ENCODE results near the gene TP53I11. TPM values are rescaled to one million over a fixed set of nuclear protein-coding genes. Genes with fewer than 3 reads are reported as not detected.

TP53I11 gene
- total and polyA plus RNA-seq, 2 donors (not counting 1 experiment from before 2014, with no cell fraction given): 25.0 to 229 TPM

DNA sequence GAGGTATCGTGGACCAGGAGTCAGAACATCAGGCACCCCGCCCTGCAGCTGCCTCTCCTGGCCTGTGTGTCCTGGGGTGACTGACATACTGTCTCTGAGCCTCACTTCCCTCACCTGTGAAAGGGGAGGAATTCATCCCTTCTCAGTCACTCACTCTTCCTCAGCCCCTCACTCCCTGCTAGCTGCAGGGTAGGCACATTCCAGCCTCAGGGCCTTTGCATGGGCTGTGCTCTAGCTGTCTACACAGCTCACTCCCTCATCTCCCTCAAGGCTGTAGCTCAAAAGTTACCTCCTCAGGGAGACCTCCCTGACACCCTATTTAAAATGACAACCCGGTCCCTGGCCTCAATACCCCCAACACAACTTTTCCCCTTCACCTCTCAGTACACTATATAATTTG lies 2.5 kb downstream of the TP53I11 start:
- Mint-ChIP-seq H3K4me3 (peak overlapping the region; percentile 64), H3K9me3 (ENCODE audit: insufficient read depth) (no peaks in the 10 kb centered on the region), H3K27me3 (no peaks in the 10 kb centered on the region), H3K4me1 (peaks cover 78% of the 10 kb centered on the region), H3K27ac (peak overlapping the region; percentile 72)
- peaks cover 34% of the 10 kb centered on the region for H3K79me2 ChIP-seq (ENCODE audit: control insufficient read depth, insufficient read depth, low read length)
- ATAC-seq (ENCODE audit: low read depth): no peak
- POLR2A ChIA-PET: interaction anchor here (0.9 kb wide), 1 partner anchor 81 kb away, joined by 5 read pairs; no protein-coding TSS in a partner anchor
- H3K9ac ChIP-seq (ENCODE audit: low read length): no peak overlapping the region
- no peaks in the 10 kb centered on the region for H3K9me3 ChIP-seq (ENCODE audit: control extremely low read depth in 1 of 3, control insufficient read depth in 2 of 3, insufficient read depth in 1 of 3, low read length in 2 of 3)
- no peak overlapping the region for H3K27ac ChIP-seq (ENCODE audit: low read length in 2 of 2)
- H3K27me3 ChIP-seq (replicated peaks in 1 of 4; ENCODE audit: control extremely low read depth in 1 of 4, control insufficient read depth in 3 of 4, insufficient read depth in 4 of 4, low read length in 3 of 4): no peaks in the 10 kb centered on the region
- peaks cover 12% of the 10 kb centered on the region for H4K20me1 ChIP-seq (ENCODE audit: control insufficient read depth, insufficient read depth, low read length, poor library complexity, severe bottlenecking)
- peaks cover 0 to 7% of the 10 kb centered on the region in 2 experiments for H3K36me3 ChIP-seq (replicated peaks in 1 of 2; ENCODE audit: control extremely low read depth in 1 of 2, control insufficient read depth in 1 of 2, extremely low read depth in 1 of 2, insufficient read depth in 2 of 2, low read length in 1 of 2)
- peak; percentile 2 for DNase-seq
- intact Hi-C loops (cut with micrococcal nuclease): loop anchor here (10.0 kb wide), 2 partner anchors 343 to 383 kb away; partner anchors contain the start of gene CD82
- H3K4me2 ChIP-seq (replicated peaks; ENCODE audit: low read depth, low read length, poor library complexity, severe bottlenecking): peak overlapping the region; percentile 100
- peaks cover 40 to 53% of the 10 kb centered on the region in 2 donors for H3K4me1 ChIP-seq (ENCODE audit: control insufficient read depth in 2 of 2, insufficient read depth in 2 of 2, low read length in 2 of 2)
- TF ChIP-seq, protein P1, sequence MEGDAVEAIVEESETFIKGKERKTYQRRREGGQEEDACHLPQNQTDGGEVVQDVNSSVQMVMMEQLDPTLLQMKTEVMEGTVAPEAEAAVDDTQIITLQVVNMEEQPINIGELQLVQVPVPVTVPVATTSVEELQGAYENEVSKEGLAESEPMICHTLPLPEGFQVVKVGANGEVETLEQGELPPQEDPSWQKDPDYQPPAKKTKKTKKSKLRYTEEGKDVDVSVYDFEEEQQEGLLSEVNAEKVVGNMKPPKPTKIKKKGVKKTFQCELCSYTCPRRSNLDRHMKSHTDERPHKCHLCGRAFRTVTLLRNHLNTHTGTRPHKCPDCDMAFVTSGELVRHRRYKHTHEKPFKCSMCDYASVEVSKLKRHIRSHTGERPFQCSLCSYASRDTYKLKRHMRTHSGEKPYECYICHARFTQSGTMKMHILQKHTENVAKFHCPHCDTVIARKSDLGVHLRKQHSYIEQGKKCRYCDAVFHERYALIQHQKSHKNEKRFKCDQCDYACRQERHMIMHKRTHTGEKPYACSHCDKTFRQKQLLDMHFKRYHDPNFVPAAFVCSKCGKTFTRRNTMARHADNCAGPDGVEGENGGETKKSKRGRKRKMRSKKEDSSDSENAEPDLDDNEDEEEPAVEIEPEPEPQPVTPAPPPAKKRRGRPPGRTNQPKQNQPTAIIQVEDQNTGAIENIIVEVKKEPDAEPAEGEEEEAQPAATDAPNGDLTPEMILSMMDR (IDR thresholded peaks at IDR 0.05): no peak
- no peak for TF ChIP-seq EZH2 (IDR thresholded peaks at IDR 0.05; ENCODE audit: borderline replicate concordance, insufficient read depth, low read depth, low read length, poor library complexity, severe bottlenecking)
- CTCF ChIA-PET: interaction anchor here (0.8 to 7.3 kb wide), 7 partner anchors 11 to 157 kb away, joined by 3 to 114 read pairs (median 4); no protein-coding TSS in a partner anchor
- no peak overlapping the region for H2AFZ ChIP-seq (ENCODE audit: insufficient read depth, low read depth, low read length, poor library complexity, severe bottlenecking)
- WGBS (ENCODE audit: insufficient coverage): 100% methylated on average over 1 of the region's 3 CpGs
- H3K4me3 ChIP-seq (ENCODE audit: control extremely low read depth in 1 of 5, extremely low read depth in 1 of 5, insufficient read depth in 1 of 5, low read depth in 2 of 5, low read length in 4 of 5): no peak overlapping the region

DNA sequence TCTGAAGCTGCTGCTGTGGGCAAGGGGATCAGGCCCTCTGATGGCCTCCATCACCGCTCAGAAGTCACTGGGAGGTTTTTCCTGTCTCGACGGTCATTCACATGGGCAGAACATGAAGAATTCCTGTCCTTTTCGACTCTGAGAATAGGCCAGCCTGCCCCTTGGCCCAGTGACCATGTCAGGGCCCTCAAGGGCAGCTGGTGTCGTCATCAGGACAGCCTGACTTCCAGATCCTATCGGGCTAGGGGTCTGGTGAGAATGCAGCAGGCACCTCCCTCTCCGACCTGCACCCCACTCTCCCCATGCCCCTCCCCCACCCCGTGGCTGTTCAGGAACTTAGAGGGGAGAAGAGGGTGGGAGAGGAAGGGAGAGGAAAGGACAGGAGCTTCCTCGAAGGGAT lies 3.6 kb downstream of the TP53I11 start:
- no peak overlapping the region for H3K27ac ChIP-seq (ENCODE audit: low read length in 2 of 2)
- Mint-ChIP-seq H3K4me3 (peak overlapping the region; percentile 24), H3K4me1 (peaks cover 84% of the 10 kb centered on the region), H3K9me3 (ENCODE audit: insufficient read depth) (no peaks in the 10 kb centered on the region), H3K27ac (peak overlapping the region; percentile 72), H3K27me3 (no peaks in the 10 kb centered on the region)
- ChIA-PET POLR2A (no interaction called here), CTCF (interaction anchor here (1.2 to 7.3 kb wide), 5 partner anchors 10 to 158 kb away, joined by 3 to 114 read pairs (median 12); no protein-coding TSS in a partner anchor)
- H3K4me1 ChIP-seq (ENCODE audit: control insufficient read depth in 2 of 2, insufficient read depth in 2 of 2, low read length in 2 of 2): peaks cover 50 to 64% of the 10 kb centered on the region in 2 donors
- no peak overlapping the region for H3K4me3 ChIP-seq (ENCODE audit: control extremely low read depth in 1 of 5, extremely low read depth in 1 of 5, insufficient read depth in 1 of 5, low read depth in 2 of 5, low read length in 4 of 5)
- ATAC-seq (ENCODE audit: low read depth) (no peak), DNase-seq (peak; percentile 4)
- no peak overlapping the region for H3K4me2 ChIP-seq (replicated peaks; ENCODE audit: low read depth, low read length, poor library complexity, severe bottlenecking)
- intact Hi-C loops (cut with micrococcal nuclease): loop anchor here (10.0 kb wide), 2 partner anchors 342 to 382 kb away; partner anchors contain the start of gene CD82
- no peak overlapping the region for H3K9ac ChIP-seq (ENCODE audit: low read length)
- H4K20me1 ChIP-seq (ENCODE audit: control insufficient read depth, insufficient read depth, low read length, poor library complexity, severe bottlenecking): peaks cover 20% of the 10 kb centered on the region
- WGBS (ENCODE audit: insufficient coverage): 78% methylated on average over 5 of the region's 9 CpGs
- peaks cover 44% of the 10 kb centered on the region for H3K79me2 ChIP-seq (ENCODE audit: control insufficient read depth, insufficient read depth, low read length)
- peaks cover 0 to 7% of the 10 kb centered on the region in 2 experiments for H3K36me3 ChIP-seq (replicated peaks in 1 of 2; ENCODE audit: control extremely low read depth in 1 of 2, control insufficient read depth in 1 of 2, extremely low read depth in 1 of 2, insufficient read depth in 2 of 2, low read length in 1 of 2)
- no peaks in the 10 kb centered on the region for H3K9me3 ChIP-seq (ENCODE audit: control extremely low read depth in 1 of 3, control insufficient read depth in 2 of 3, insufficient read depth in 1 of 3, low read length in 2 of 3)
- H2AFZ ChIP-seq (ENCODE audit: insufficient read depth, low read depth, low read length, poor library complexity, severe bottlenecking): no peak overlapping the region
- TF ChIP-seq EZH2 (IDR thresholded peaks at IDR 0.05; ENCODE audit: borderline replicate concordance, insufficient read depth, low read depth, low read length, poor library complexity, severe bottlenecking): no peak
- TF ChIP-seq, protein P1 (IDR thresholded peaks at IDR 0.05): no peak
- no peaks in the 10 kb centered on the region for H3K27me3 ChIP-seq (replicated peaks in 1 of 4; ENCODE audit: control extremely low read depth in 1 of 4, control insufficient read depth in 3 of 4, insufficient read depth in 4 of 4, low read length in 3 of 4)

Measured in B cell (primary cell).